K562 (cell line): ENCODE data around the gene ANKRD27. TPM values are rescaled to one million over a fixed set of nuclear protein-coding genes. Genes with fewer than 3 reads are reported as not detected.

Source experiments
- ATAC-seq: fragments of 200-7000 bp; cut with Tn5 transposase; 3 replicates; pipeline ENCODE4 v1.9.1; 2020; ENCODE audit warnings: moderate library complexity
- BruUV-seq: library from RNA; stranded (reverse); fragments of 400-500 nt; replicated peaks from 2 replicates; lab custom pipeline; 2021; lab: Mats Ljungman, UMichigan
- CTCF ChIA-PET: fragments of 300-600 bp; formaldehyde crosslinking; extraction: SDS; loops from one replicate; lab custom pipeline; 2021; ENCODE audit warnings: low intra/inter-chr PET ratio; lab: Yijun Ruan, JAX
- POLR2A ChIA-PET: fragments of 300-600, 350-650 bp; sonication (Branson Sonifier 250); formaldehyde crosslinking; extraction: SDS; loops from one replicate; lab custom pipeline; 2021; ENCODE audit warnings: antibody characterized with exemption, inconsistent platforms; lab: Yijun Ruan, JAX
- DNase-seq, 4 experiments: peaks; one replicate each; pipeline versions ENCODE4 v3.0.0 to v3.0.0-alpha.2; 2011 to 2018; ENCODE audit warnings: low spot score in 3 of 4, mixed read lengths in 3 of 4; ENCODE audit errors: extremely low read depth in 1 of 4
- FAIRE-seq: peaks from 2 replicates; lab custom pipeline; 2011; peaks lifted over from hg19 to GRCh38; lab: Jason Lieb, UNC
- H2AFZ ChIP-seq: 2 replicates; pipeline ENCODE4 v1.6.0; 2011; ENCODE audit warnings: low read depth, low read length, control low read depth, inconsistent platforms
- H3K27ac ChIP-seq: fragments of 200-600 bp; 3 replicates; pipeline ENCODE4 v1.8.0; 2011; ENCODE audit warnings: low read depth, mild to moderate bottlenecking, control low read depth, inconsistent platforms, low read length, moderate library complexity, mixed read lengths; ENCODE audit errors: extremely low read depth
- H3K27me3 ChIP-seq, 2 experiments: fragments of 300-600 bp in 1 of 2; 2 replicates in 1 of 2; 3 replicates in 1 of 2; pipeline versions ENCODE4 v1.6.0 to v1.8.0; 2011; ENCODE audit warnings: inconsistent platforms in 2 of 2, low read length in 2 of 2, mild to moderate bottlenecking in 1 of 2, mixed read lengths in 1 of 2, moderate library complexity in 1 of 2; ENCODE audit not compliant: control insufficient read depth in 2 of 2, insufficient read depth in 2 of 2
- H3K36me3 ChIP-seq: fragments of 300-600 bp; 3 replicates; pipeline ENCODE4 v1.8.0; 2011; ENCODE audit warnings: mild to moderate bottlenecking, low read length, inconsistent platforms; ENCODE audit not compliant: control insufficient read depth, insufficient read depth
- H3K4me1 ChIP-seq, 2 experiments: fragments of 200-600 bp in 1 of 2; replicated peaks in 1 of 2; 2 replicates in 1 of 2; 3 replicates in 1 of 2; pipeline versions ENCODE4 v1.5.1 to v1.8.0; 2011; ENCODE audit warnings: inconsistent platforms in 2 of 2, low read length in 2 of 2, mild to moderate bottlenecking in 1 of 2, mixed read lengths in 1 of 2, moderate library complexity in 1 of 2; ENCODE audit not compliant: control insufficient read depth in 2 of 2, insufficient read depth in 2 of 2
- H3K4me2 ChIP-seq: 2 replicates; pipeline ENCODE4 v1.6.1; 2011; ENCODE audit warnings: low read length, control low read depth, inconsistent platforms, mixed read lengths; ENCODE audit not compliant: insufficient read depth
- H3K4me3 ChIP-seq: fragments of 200-600 bp; sonication (generic), shearing (Covaris generic); 2 replicates; pipeline ENCODE4 v1.5.1; 2016; ENCODE audit warnings: control low read depth, inconsistent platforms
- H3K79me2 ChIP-seq: fragments of 200-600 bp; 3 replicates; pipeline ENCODE4 v1.8.0; 2011; ENCODE audit warnings: low read length, inconsistent platforms; ENCODE audit not compliant: control insufficient read depth, insufficient read depth
- H3K9ac ChIP-seq, 2 experiments: 2 replicates each; pipeline versions ENCODE4 v1.6.0 to v1.6.1; 2011; ENCODE audit warnings: low read depth in 2 of 2, low read length in 2 of 2, control low read depth in 1 of 2, inconsistent platforms in 1 of 2, mild to moderate bottlenecking in 1 of 2, mixed read lengths in 1 of 2; ENCODE audit not compliant: insufficient read depth in 1 of 2
- H3K9me1 ChIP-seq: one replicate; pipeline ENCODE4 v1.6.0; 2011; ENCODE audit warnings: inconsistent platforms, mild to moderate bottlenecking, low read length, moderate library complexity; ENCODE audit not compliant: control insufficient read depth, insufficient read depth
- H3K9me3 ChIP-seq: replicated peaks from 2 replicates; pipeline ENCODE4 v1.5.1; 2011; ENCODE audit warnings: low read depth, low read length, inconsistent platforms; ENCODE audit not compliant: control insufficient read depth, insufficient read depth
- H4K20me1 ChIP-seq: replicated peaks from 2 replicates; pipeline ENCODE4 v1.6.1; 2011; ENCODE audit warnings: low read length, inconsistent platforms, mixed read lengths; ENCODE audit not compliant: control insufficient read depth, insufficient read depth
- CBX1 ChIP-seq: sonication (generic); IDR thresholded peaks from 2 replicates; pipeline ENCODE4 v1.6.1; 2016; ENCODE audit warnings: antibody characterized with exemption, low read depth, mild to moderate bottlenecking
- DPF2 ChIP-seq: fragments of 450-650 bp; IDR thresholded peaks from 2 replicates; pipeline ENCODE4 v1.6.1; 2016
- EGR1 ChIP-seq: fragments of 450-650 bp; conservative IDR thresholded peaks from 2 replicates; pipeline ENCODE4 v1.6.1; 2017; ENCODE audit warnings: mild to moderate bottlenecking
- ZNF76 ChIP-seq: fragments of 250-450 bp; sonication (Bioruptor Pico); IDR thresholded peaks from 2 replicates; pipeline ENCODE4 v1.4.0; 2020; ENCODE audit warnings: mild to moderate bottlenecking, moderate library complexity, borderline replicate concordance
- WGBS: fragments of 100-300 bp; shearing (Covaris generic); methylation state at CpG from one replicate; pipeline ENCODE4 v1.1.6; 2016; ENCODE audit warnings: low coverage, mixed read lengths; ENCODE audit not compliant: insufficient coverage; ENCODE audit errors: missing lambda C conversion rate; 5-methylcytosine and 5-hydroxymethylcytosine counted together
- in situ Hi-C: fragments of 300-500 bp; cut with MboI; formaldehyde crosslinking; loops from 4 replicates; pipeline ENCODE4 v1.15.0; 2018; ENCODE audit warnings: inconsistent platforms, mixed read lengths
- intact Hi-C: fragments of 100-400 bp; cut with micrococcal nuclease; formaldehyde crosslinking; loops from 2 replicates; pipeline ENCODE4 v1.14.2; 2022
- polyA plus RNA-seq, 8 experiments: library from polyadenylated mRNA; depleted of rRNA in 4 of 8; stranded (reverse) in 5 of 8; unstranded in 3 of 8; fragments of >200 nt; fragmentation: Nextera tagmentation in 2 of 8; fragmentation: Illumina TruSeq in 1 of 8; extraction: Ambion mirVana in 2 of 8; extraction: Trizol in 1 of 8; gene quantifications; 2 replicates each; pipeline versions ENCODE4 v1.2.1 to v1.2.3, GENCODE V29; 2011 to 2014; ENCODE audit warnings: inconsistent platforms in 1 of 8, missing spikeins in 1 of 8
- total RNA-seq, 7 experiments: library from RNA; depleted of rRNA in 6 of 7; stranded (reverse); fragments of >200 nt in 6 of 7; fragmentation: Illumina TruSeq in 2 of 7; extraction: Trizol in 2 of 7; gene quantifications; 2 replicates each; pipeline versions ENCODE4 v1.2.1 to v1.2.3, GENCODE V29; 2011 to 2021; ENCODE audit warnings: low replicate concordance in 1 of 7

The ANKRD27 gene
- total and polyA plus RNA-seq, 9 of the 15 experiments (the other 6 are each of a cell fraction or from before 2014, with no cell fraction given) = 5.3 to 71.3 (median 54.2) TPM

DNA sequence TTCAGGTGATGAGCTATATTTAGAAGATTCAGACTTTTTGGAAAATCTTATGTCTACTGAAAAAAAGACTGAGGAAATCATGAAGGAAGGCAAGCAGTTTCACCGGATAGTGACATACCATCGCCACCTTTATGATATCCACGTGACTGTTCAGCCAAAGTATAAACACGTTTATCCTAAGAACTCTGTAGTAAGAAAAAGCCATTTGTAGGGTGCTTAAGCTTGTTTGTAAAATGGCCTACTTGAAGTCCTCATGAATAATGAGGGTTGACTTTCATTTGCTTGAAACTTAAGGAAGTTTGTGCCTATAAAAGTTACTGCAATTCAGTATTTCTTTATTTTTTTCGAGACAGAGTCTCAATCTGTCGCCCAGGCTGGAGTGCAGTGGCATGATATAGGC, 36.8 kb upstream of the ANKRD27 start:
- FAIRE-seq = no peak
- intact Hi-C loops = no loop called here
- CTCF ChIA-PET = no interaction called here
- H3K9me1 ChIP-seq = no peaks in the 10 kb centered on the region
- no TSS peak for BruUV-seq
- peaks cover 17% of the 10 kb centered on the region for H3K79me2 ChIP-seq
- ATAC-seq = no peak
- H3K36me3 ChIP-seq = peaks cover 57% of the 10 kb centered on the region
- H3K9me3 ChIP-seq = no peaks in the 10 kb centered on the region
- H3K4me3 ChIP-seq = no peak overlapping the region
- peaks cover 0 to 9% of the 10 kb centered on the region in 2 experiments; a peak in 3 of 5 replicates for H3K4me1 ChIP-seq
- H3K4me2 ChIP-seq = no peak overlapping the region
- 90% methylated on average over 6 of the region's 6 CpGs for WGBS
- H3K27ac ChIP-seq = no peak overlapping the region
- H4K20me1 ChIP-seq = no peaks in the 10 kb centered on the region
- DNase-seq = no peak
- POLR2A ChIA-PET = interaction anchor here (0.7 to 2.6 kb wide), 3 partner anchors 11 to 18 kb away, joined by 3 to 13 read pairs (median 4); no protein-coding TSS in a partner anchor
- no peaks in the 10 kb centered on the region for H3K27me3 ChIP-seq
- no peak for TF ChIP-seq CBX1
- TF ChIP-seq, all 486 proteins: peak for 0
- H2AFZ ChIP-seq = no peak overlapping the region
- no peak overlapping the region for H3K9ac ChIP-seq
- in situ Hi-C loops = no loop called here

DNA sequence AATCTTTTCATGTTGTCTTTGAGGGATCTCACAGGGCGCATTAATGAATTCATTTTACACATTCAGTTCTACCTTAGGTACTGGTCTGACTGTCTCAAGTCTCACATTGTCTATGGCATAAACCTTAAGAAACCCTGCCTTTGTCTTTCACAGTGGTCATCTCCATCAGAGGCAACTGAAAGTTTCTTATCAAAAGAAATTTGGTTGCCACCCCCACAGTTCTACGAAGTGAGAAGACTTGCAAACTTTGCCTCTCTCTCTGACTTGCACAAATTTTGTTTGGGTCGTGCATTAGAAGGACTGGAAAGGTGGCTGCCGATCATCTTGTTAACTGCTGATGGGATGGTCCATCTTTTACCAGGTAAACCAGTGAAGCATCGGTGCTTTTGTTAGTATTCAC, 34.1 kb upstream of the ANKRD27 start:
- intact Hi-C loops = no loop called here
- peak; percentile 46 for FAIRE-seq

More for the DNA sequence above, 34.1 kb upstream of the ANKRD27 start:
- 67% methylated on average over 5 of the region's 5 CpGs for WGBS
- Histone ChIP-seq H3K79me2 (peaks cover 38% of the 10 kb centered on the region), H4K20me1 (no peaks in the 10 kb centered on the region), H3K4me2 (no peak overlapping the region), H3K4me3 (no peak overlapping the region), H3K9me3 (no peaks in the 10 kb centered on the region), H3K36me3 (peaks cover 78% of the 10 kb centered on the region), H3K4me1 (peaks cover 0 to 9% of the 10 kb centered on the region in 2 experiments; a peak in 3 of 5 replicates), H3K9me1 (no peaks in the 10 kb centered on the region), H3K27ac (peak overlapping the region; percentile 37; the same call in 1 of the 3 replicates), H3K9ac (no peak overlapping the region), H2AFZ (no peak overlapping the region), H3K27me3 (no peaks in the 10 kb centered on the region)
- POLR2A ChIA-PET = interaction anchor here (0.7 to 1.3 kb wide), 4 partner anchors 9 to 1397 kb away, joined by 3 to 4 read pairs (median 4); no protein-coding TSS in a partner anchor
- no TSS peak for BruUV-seq
- peak; percentile 37 for ATAC-seq
- in situ Hi-C loops = no loop called here
- CTCF ChIA-PET = no interaction called here
- TF ChIP-seq EGR1 (peak; percentile 66), ZNF76 (CRISPR knock-in tag) (no peak), DPF2 (no peak)
- peak in 1 of 4 experiments; percentile 23 for DNase-seq
